GM10266 (cell line): ENCODE data around the gene KRT33A.

Experiments used
- DNase-seq: peaks from one replicate; pipeline ENCODE4 v3.0.0; 2012; ENCODE audit errors: extremely low spot score
- TF ChIP-seq, protein P1 (sequence below): IDR thresholded peaks from 2 replicates; pipeline ENCODE4 v1.5.1; 2012; ENCODE audit warnings: mild to moderate bottlenecking, low read depth; ENCODE audit not compliant: control insufficient read depth, insufficient read depth; ENCODE audit errors: missing control alignments

The KRT33A gene

DNA sequence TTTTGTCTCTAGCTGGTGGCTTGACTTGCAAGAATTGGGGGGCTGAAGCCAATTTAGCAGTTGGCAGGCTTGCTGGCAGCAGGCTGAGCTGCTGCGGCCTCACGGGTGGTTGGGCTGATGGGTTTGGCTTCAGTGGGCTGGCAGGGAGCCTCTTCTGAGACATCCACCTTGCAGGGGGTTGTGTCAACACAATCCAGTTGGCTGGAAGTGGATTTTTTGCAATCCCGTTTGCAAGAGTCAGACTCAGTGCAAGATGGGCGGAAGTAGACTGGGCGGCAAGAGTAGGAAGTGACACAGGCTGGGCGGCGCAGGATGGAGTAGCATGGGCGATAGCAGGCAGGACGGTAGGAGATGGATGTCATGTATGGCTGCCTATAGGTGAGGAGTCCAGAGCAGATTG is 43.0 kb downstream of the KRT33A start:
- no peak for DNase-seq
- TF ChIP-seq, protein P1, sequence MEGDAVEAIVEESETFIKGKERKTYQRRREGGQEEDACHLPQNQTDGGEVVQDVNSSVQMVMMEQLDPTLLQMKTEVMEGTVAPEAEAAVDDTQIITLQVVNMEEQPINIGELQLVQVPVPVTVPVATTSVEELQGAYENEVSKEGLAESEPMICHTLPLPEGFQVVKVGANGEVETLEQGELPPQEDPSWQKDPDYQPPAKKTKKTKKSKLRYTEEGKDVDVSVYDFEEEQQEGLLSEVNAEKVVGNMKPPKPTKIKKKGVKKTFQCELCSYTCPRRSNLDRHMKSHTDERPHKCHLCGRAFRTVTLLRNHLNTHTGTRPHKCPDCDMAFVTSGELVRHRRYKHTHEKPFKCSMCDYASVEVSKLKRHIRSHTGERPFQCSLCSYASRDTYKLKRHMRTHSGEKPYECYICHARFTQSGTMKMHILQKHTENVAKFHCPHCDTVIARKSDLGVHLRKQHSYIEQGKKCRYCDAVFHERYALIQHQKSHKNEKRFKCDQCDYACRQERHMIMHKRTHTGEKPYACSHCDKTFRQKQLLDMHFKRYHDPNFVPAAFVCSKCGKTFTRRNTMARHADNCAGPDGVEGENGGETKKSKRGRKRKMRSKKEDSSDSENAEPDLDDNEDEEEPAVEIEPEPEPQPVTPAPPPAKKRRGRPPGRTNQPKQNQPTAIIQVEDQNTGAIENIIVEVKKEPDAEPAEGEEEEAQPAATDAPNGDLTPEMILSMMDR, result no peak

DNA sequence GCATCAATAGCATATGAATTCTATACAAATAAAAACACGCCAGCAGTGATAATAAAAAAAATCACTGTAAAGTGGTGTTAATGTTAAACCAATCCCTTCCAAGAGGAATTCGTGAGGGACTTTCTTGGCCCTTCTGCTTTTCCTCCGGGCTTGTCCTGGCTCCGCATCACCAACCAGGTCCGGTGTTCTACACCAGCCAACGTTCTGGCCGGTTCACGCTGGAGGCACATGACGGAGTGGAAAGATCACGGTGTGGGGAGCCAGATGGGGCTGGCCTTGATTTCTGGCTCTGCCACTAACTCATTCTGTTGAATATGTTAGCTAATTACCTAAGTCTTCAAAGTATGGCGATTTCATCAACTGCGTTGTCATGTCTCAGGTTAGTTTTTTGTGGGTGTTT is 46.5 kb downstream of the KRT33A start:
- TF ChIP-seq, protein P1, result no peak
- no peak for DNase-seq

DNA sequence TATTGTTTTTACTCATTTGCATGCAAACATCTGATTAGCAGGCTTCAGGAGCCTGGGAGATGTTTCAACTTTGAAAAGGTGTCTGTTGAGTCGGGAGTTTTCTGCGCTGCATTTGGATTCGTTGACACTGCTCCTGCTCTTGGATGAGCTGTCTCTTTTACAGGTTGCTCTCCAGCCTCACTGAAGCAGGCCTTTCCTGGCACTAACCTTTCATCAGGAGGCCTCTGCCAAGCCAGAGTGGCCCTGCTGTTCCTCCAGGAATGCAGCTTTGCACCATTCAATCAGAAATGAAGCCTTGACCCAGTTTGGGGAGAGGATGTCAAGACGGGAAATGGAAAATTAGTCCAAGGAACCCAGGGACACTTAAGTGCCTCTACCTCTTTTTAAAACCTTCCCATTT is 47.6 kb downstream of the KRT33A start:
- no peak for DNase-seq
- TF ChIP-seq, protein P1, result no peak

DNA sequence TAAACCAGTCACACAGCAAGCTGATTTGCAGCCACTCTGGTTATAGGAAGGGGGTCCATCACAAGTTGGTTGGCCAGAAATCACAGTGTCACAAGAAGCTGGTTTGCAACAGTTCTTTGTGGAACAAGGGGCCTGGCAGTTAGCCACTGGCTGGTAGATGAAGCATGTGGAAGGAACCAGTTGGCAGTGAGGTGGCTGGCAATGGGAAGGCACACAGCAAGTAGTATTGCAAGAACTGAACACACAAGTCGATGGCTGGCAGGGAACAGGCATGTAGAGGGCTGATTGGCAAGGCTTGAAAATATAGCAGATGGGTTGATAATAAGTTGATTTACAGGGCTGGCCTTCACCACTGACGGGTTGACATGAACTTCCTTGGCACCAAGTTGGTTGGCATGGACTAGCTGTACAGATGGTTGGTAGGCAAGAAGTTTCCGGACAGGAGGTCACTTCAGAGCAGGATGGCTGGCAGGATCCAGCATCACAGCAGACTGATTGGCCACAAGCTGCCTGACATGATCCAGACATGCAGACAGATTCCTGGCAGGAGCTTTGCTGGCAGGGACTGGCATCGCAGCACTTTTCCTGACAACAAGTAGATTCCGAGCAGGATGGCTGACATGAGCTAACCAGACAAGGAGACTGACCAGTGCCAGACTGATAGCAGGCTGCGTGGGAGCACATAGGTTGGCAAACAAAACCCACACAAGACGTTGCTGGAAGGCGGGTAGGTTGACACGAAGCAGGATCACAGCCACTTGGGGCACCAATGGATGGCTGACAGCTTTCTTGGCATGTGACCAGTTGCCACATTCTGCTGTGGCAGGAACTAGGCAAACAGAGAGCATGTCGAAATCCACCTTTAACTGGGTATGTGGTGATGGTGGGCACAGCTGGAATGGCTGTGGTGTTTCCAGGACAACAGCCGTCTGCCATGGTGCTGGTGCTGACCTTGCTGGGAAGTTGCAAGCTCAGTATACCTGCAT is 48.4 kb downstream of the KRT33A start, which contains the start of gene KRTAP29-1:
TSS of gene KRTAP29-1 (minus strand) at position 936 of the 986 bp plus-strand sequence. CDS start at position 936, 0 bp downstream.
- TF ChIP-seq, protein P1, result no peak
- DNase-seq, result no peak

DNA sequence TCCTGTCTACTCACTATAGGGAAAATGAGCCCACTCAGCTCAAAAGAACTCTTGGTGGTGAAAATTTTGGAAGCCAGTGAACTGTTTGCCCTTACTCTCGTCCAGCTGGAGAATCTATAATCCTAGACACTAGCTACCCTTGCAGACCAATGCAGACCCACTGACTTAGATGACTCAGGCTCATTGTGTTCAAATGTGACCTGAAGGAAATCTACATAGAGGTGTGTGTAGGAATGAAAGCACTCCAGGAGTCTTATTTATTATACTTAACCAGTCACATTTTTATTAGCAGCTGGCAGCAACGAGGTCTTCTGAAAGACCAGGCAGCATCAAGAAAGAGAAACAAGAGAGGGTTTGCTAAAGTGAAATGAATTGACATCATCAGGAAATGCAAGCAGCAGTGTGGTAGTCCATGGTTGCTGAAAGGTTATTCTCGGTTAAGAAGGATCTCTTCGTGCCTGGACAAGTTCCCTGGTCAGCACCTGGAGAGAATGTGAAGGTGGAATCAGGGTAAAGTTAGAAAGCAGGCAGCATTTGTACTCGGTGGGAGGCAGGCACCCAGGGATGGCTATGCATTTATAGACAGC is 49.3 kb downstream of the KRT33A start:
- TF ChIP-seq, protein P1, result no peak
- DNase-seq, result no peak

DNA sequence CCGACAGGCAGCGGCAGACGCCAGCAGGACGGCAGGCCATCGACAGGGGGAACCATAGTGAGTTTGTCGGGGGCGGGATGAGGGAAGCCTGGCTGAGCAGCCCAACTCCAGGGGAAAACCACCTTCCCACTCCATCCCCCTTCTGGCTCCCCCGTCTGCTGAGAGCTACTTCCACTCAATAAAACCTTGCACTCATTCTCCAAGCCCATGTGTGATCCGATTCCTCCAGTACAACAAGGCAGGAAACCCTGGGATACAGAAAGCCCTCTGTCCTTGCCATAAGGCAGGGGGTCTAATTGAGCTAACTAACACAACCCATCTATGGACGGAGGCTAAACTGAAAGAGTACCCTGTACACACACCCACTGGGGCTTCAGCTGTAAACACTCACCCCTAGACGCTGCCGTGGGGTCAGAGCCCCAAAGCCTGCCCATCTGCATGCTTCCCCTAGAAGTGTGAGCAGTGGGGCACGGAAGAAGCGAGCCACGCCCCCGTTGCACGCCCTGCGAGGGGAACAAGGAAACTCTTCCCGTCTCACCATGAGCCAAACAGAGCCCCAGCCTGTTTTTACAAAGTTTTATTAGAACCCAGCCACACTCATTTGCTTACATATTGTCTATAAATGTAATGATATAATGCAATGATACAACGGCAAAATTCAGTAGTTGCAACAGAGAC is 52.0 kb downstream of the KRT33A start:
- TF ChIP-seq, protein P1, result no peak
- no peak for DNase-seq
